Sigmoid colon (tissue), 7 donors: Measurements from ENCODE around the gene ATP2C1. TPM values are rescaled to one million over a fixed set of nuclear protein-coding genes. Genes with fewer than 3 reads are reported as not detected.

Experiments
- DNase-seq: peaks from one replicate; pipeline ENCODE4 v3.0.0-alpha.2; 2019
- H3K27ac ChIP-seq, 4 donors: fragments of 200-600 bp; sonication (generic); one replicate each; pipeline ENCODE4 v1.5.1; 2016 to 2019; ENCODE audit warnings: mild to moderate bottlenecking in 1 of 4
- H3K27me3 ChIP-seq, 3 donors: fragments of 200-600 bp; sonication (generic); one replicate each; pipeline ENCODE4 v1.5.1; 2019; ENCODE audit warnings: mild to moderate bottlenecking in 1 of 3
- H3K36me3 ChIP-seq, 4 donors: fragments of 200-600 bp; sonication (generic); one replicate each; pipeline ENCODE4 v1.5.1; 2016 to 2019
- H3K4me1 ChIP-seq, 4 donors: fragments of 200-600 bp; sonication (generic); one replicate each; pipeline ENCODE4 v1.5.1; 2017 to 2019
- H3K4me3 ChIP-seq, 4 donors: fragments of 200-600 bp; sonication (generic); one replicate each; pipeline ENCODE4 v1.5.1; 2017 to 2019; ENCODE audit warnings: mild to moderate bottlenecking in 2 of 4, moderate library complexity in 1 of 4
- H3K9me3 ChIP-seq, 4 donors: fragments of 200-600 bp in 3 of 4; sonication (generic) in 3 of 4; one replicate each; pipeline versions ENCODE4 v1.5.1 to v1.6.1; 2013 to 2019
- CTCF ChIP-seq, 4 experiments: fragments of 450-650 bp in 3 of 4; fragments of 200-600 bp in 1 of 4; IDR thresholded peaks; one replicate each; pipeline ENCODE4 v1.5.1; 2016 to 2019; ENCODE audit warnings: antibody characterized with exemption in 4 of 4, mild to moderate bottlenecking in 3 of 4, moderate library complexity in 2 of 4
- EP300 ChIP-seq, 4 donors: sonication (generic); formaldehyde crosslinking; IDR thresholded peaks; one replicate each; pipeline ENCODE4 v1.6.1; 2017; ENCODE audit warnings: antibody characterized with exemption in 4 of 4
- POLR2A ChIP-seq, 2 donors: fragments of 450-650 bp; IDR thresholded peaks; one replicate each; pipeline ENCODE4 v1.6.1; 2016; ENCODE audit warnings: antibody characterized with exemption in 2 of 2, mild to moderate bottlenecking in 2 of 2, moderate library complexity in 2 of 2
- POLR2AphosphoS5 ChIP-seq, 4 donors: sonication (generic); formaldehyde crosslinking; IDR thresholded peaks; one replicate each; pipeline ENCODE4 v1.6.1; 2017; ENCODE audit warnings: antibody characterized with exemption in 4 of 4
- WGBS, 2 donors: extraction: QIAGEN DNeasy Blood & Tissue Kit; methylation state at CpG; one replicate each; pipeline ENCODE4 v1.1.7; 2013; 5-methylcytosine and 5-hydroxymethylcytosine counted together
- intact Hi-C: fragments of 100-400 bp; cut with DNase I; formaldehyde crosslinking; loops from one replicate; pipeline ENCODE4 v1.15.1; 2023
- polyA plus RNA-seq, 3 donors: library from polyadenylated mRNA; stranded (reverse); fragments of 200-250 nt; gene quantifications; one replicate each; pipeline ENCODE4 v1.2.3, GENCODE V29; 2013
- total RNA-seq, 4 donors: library from RNA; depleted of rRNA; stranded (reverse); fragments of >200 nt; gene quantifications; one replicate each; pipeline ENCODE4 v1.1.0, GENCODE V29; 2016
- donor health status: healthy with polysubstance abuse.
- donor health status: Bipolar disorder and iron deficiency.
- donor health status: healthy.

The ATP2C1 gene
- total and polyA plus RNA-seq, 7 donors = 13.8 to 46.7 (median 38.0) TPM

DNA sequence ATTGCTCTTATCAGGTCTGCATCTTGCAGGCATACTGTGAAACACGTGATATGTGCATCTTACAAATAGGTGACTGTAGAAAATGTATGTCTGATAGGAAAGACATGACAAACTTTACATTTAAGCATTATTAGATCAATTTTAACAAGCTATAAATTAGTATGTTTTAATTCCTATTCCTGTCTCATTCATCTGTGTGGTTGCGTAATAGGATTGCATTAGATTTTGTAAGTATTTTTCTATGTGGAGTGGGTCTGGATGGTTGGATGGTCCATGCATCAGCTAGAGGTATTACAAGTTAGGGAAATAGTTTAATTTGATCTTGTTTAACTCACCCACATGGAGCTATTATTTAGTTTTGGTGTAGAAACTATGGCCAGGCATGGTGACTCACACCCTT lies 113.9 kb downstream of the ATP2C1 start:
- Histone ChIP-seq H3K27me3 (no peaks in the 10 kb centered on the region), H3K27ac (no peak overlapping the region), H3K36me3 (peaks cover 0 to 45% (median 4%) of the 10 kb centered on the region in 4 donors), H3K4me1 (no peaks in the 10 kb centered on the region), H3K4me3 (no peak overlapping the region), H3K9me3 (no peaks in the 10 kb centered on the region)
- intact Hi-C loops = no loop called here
- TF ChIP-seq EP300 (IDR thresholded peaks at IDR 0.05) (no peak), CTCF (IDR thresholded peaks at IDR 0.05) (no peak), POLR2AphosphoS5 (IDR thresholded peaks at IDR 0.05) (no peak), POLR2A (IDR thresholded peaks at IDR 0.05) (no peak)
- WGBS, 2 donors = 98 to 100% methylated on average over 2 of the region's 2 CpGs
- no peak for DNase-seq

DNA sequence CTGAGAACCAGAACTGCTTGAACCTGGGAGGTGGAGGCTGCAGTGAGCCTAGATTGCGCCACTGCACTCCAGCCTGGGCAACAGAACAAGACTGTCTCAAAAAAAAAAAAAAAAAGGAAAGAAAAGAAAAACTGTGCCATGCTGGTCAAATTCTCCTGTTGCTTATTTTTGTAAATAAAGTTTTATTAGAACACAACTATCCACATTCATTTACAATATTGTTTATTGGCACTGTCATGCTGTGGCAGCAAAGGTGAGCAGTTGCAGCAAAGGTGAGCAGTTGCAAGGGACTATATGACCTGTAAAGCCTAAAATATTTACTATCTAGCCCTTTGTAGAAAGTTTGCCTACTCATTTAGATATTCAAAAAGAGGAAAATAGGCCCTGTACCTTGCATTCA lies 114.4 kb downstream of the ATP2C1 start:
- WGBS, 2 donors = 100% methylated on average over 1 of the region's 1 CpG
- no peak overlapping the region for H3K27ac ChIP-seq
- no peaks in the 10 kb centered on the region for H3K27me3 ChIP-seq
- TF ChIP-seq POLR2A (IDR thresholded peaks at IDR 0.05) = no peak
- TF ChIP-seq CTCF (IDR thresholded peaks at IDR 0.05) = no peak
- TF ChIP-seq EP300 (IDR thresholded peaks at IDR 0.05) = no peak
- TF ChIP-seq POLR2AphosphoS5 (IDR thresholded peaks at IDR 0.05) = no peak
- intact Hi-C loops = no loop called here
- DNase-seq = no peak
- peaks cover 2 to 51% (median 4%) of the 10 kb centered on the region in 4 donors for H3K36me3 ChIP-seq
- no peaks in the 10 kb centered on the region for H3K4me1 ChIP-seq
- H3K9me3 ChIP-seq = no peaks in the 10 kb centered on the region
- H3K4me3 ChIP-seq = no peak overlapping the region

DNA sequence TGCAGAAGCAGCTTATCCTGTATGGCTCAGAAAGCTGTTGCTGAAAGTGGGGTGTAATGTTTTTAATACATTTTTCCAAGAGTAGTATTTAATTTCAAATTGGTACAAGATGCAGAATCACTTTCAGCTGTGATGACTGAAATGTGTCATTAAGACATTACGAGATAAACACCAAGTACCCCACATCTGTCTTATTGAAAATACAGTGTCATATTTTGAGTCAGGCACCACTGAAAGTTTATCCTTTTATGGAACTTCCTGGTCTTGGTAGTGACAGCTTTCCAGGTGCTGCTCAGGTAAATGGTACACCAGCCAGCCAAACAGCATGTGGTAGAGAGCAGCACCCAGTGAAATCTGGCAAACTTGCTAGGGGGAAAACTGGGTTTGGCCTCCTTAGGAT lies 115.8 kb downstream of the ATP2C1 start:
- H3K27me3 ChIP-seq = no peaks in the 10 kb centered on the region
- H3K27ac ChIP-seq = no peak overlapping the region
- DNase-seq = no peak
- intact Hi-C loops = no loop called here
- WGBS, 2 donors = 79 to 81% methylated on average over 1 of the region's 1 CpG
- H3K9me3 ChIP-seq = no peaks in the 10 kb centered on the region
- no peaks in the 10 kb centered on the region for H3K4me1 ChIP-seq
- peaks cover 4 to 65% (median 9%) of the 10 kb centered on the region in 4 donors for H3K36me3 ChIP-seq
- TF ChIP-seq POLR2A (IDR thresholded peaks at IDR 0.05) (no peak), CTCF (IDR thresholded peaks at IDR 0.05) (no peak), POLR2AphosphoS5 (IDR thresholded peaks at IDR 0.05) (no peak), EP300 (IDR thresholded peaks at IDR 0.05) (no peak)
- no peak overlapping the region for H3K4me3 ChIP-seq

GRCh38 chr3:131018970-131019369 lies 125.1 kb downstream of the ATP2C1 start:
- Histone ChIP-seq H3K27ac (no peak overlapping the region), H3K4me1 (peaks cover 0 to 38% (median 28%) of the 10 kb centered on the region in 4 donors), H3K36me3 (peaks cover 0 to 51% (median 12%) of the 10 kb centered on the region in 4 donors), H3K9me3 (no peaks in the 10 kb centered on the region), H3K4me3 (no peak overlapping the region), H3K27me3 (no peaks in the 10 kb centered on the region)
- intact Hi-C loops = no loop called here
- DNase-seq = no peak
- WGBS, 2 donors = 76 to 86% methylated on average over 3 of the region's 3 CpGs
- no peak for TF ChIP-seq CTCF (IDR thresholded peaks at IDR 0.05)
- TF ChIP-seq POLR2A (IDR thresholded peaks at IDR 0.05) = no peak
- TF ChIP-seq EP300 (IDR thresholded peaks at IDR 0.05) = no peak
- no peak for TF ChIP-seq POLR2AphosphoS5 (IDR thresholded peaks at IDR 0.05)

- WGBS, 2 donors = 66 to 87% methylated on average over 5 of the region's 5 CpGs
- no peak for DNase-seq
- no peak for TF ChIP-seq POLR2AphosphoS5 (IDR thresholded peaks at IDR 0.05)
- H3K27ac ChIP-seq = no peak overlapping the region
- peaks cover 0 to 46% (median 35%) of the 10 kb centered on the region in 4 donors for H3K4me1 ChIP-seq
- no peaks in the 10 kb centered on the region for H3K27me3 ChIP-seq
- peaks cover 0 to 38% (median 7%) of the 10 kb centered on the region in 4 donors for H3K36me3 ChIP-seq
- no peaks in the 10 kb centered on the region for H3K9me3 ChIP-seq
- no peak overlapping the region for H3K4me3 ChIP-seq
- intact Hi-C loops = no loop called here
Observed at GRCh38 chr3:131020122-131020693, 126.3 kb downstream of the ATP2C1 start.
